ENCODE results near the gene KRT83.
"Not testable (repeated sequence)": the region's sequence is repeated elsewhere in the genome, so short reads cannot be mapped to it uniquely, and the experiment has no call there.

Gene KRT83

GRCh38 chr12:52353766-52354165 lies 32.6 kb upstream of the KRT83 start:
- no peak for DNase-seq (ENCODE audit: low spot score)

DNA sequence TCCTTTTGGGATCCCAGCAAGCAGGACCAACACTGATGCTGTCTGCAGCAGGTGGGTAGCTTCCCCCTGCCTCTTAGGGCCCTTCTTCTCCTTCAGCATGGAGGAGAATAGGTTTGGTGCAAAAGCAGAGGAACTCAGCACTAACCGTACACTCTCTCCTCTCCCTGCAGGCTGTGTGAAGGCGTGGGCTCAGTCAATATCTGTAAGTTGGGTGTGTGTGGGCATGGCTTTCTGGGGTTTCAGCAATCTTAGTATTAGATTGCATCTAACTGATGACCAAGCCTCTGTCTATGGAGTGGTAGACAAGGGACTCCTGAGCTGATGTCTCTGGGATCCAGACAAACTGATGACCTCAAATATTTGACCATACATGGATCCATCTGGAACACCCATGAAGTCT lies 31.8 kb upstream of the KRT83 start:
- DNase-seq (ENCODE audit: low spot score): no peak

GRCh38 chr12:52351196-52352059 lies 30.2 kb upstream of the KRT83 start:
- no peak for DNase-seq (ENCODE audit: low spot score)

DNA sequence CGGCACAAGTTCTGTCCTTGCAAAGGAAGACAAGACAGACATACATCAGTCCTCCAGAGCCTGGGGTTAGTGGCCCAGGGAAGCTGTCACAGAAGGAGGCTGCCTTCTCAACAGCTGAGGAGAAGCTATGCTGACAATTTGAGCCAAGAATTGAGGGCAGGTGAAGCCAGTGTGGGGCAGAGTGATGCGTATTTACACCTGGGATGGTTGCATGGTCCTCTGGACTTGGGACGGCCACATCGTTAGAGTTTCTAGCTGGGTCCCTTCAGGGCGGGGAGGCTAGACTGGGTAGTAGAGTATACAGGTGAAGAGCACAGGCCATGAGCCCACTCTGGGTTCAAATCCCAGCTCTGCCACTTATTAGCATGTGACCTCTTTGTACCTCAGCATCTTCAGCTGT lies 29.6 kb upstream of the KRT83 start:
- DNase-seq (ENCODE audit: low spot score): no peak

- no peak for DNase-seq (ENCODE audit: low spot score)
Measured at GRCh38 chr12:52350021-52350620, 28.9 kb upstream of the KRT83 start.

- DNase-seq (ENCODE audit: low spot score): no peak
Measured at GRCh38 chr12:52349196-52349595, 28.0 kb upstream of the KRT83 start.

GRCh38 chr12:52347551-52348510 lies 26.6 kb upstream of the KRT83 start:
- peak; percentile 74 for DNase-seq (ENCODE audit: low spot score)

DNA sequence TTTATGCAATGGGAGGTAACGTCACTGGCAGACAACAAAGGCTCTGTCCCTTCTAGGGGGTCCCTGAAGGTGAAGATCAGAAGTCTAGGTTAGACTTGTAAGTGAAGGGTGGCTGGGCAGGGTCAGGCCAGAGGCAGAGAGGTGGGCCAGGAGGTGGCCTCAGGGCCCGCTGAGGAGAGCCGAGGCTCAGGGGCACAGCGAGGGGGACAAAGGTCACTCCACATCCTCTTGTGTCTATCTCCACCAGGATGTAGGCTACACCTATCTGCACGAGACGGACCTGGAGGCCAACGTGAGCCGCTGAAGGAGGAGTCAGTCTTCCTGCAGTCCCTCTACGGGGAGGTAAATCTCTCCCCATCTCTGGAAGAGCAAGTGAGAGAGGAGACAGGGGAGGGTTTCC lies 25.8 kb upstream of the KRT83 start:
- DNase-seq (ENCODE audit: low spot score): no peak

- DNase-seq (ENCODE audit: low spot score): no peak
Measured at GRCh38 chr12:52346593-52346992, 25.4 kb upstream of the KRT83 start.

GRCh38 chr12:52345041-52345440 lies 23.8 kb upstream of the KRT83 start:
- not testable (repeated sequence) for DNase-seq (ENCODE audit: low spot score)

DNA sequence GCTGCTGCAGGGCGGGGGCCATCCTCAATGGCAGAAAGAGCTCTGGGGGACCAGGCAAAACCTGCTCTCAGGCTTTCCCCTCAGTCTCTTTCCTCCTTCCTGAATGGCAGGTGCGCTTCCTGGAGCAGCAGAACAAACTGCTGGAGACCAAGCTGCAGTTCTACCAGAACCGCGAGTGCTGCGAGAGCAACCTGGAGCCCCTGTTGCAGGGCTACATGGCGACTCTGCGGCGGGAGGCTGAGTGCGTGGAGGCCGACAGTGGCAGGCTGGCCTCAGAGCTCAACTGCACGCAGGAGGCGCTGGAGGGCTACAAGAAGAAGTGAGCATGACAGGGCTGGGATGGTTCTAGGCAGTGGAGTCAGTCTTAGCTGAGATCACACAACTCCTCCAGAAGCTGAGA lies 22.9 kb upstream of the KRT83 start:
- DNase-seq (ENCODE audit: low spot score): no peak

GRCh38 chr12:52343550-52343949 lies 22.4 kb upstream of the KRT83 start:
- no peak for DNase-seq (ENCODE audit: low spot score)

DNA sequence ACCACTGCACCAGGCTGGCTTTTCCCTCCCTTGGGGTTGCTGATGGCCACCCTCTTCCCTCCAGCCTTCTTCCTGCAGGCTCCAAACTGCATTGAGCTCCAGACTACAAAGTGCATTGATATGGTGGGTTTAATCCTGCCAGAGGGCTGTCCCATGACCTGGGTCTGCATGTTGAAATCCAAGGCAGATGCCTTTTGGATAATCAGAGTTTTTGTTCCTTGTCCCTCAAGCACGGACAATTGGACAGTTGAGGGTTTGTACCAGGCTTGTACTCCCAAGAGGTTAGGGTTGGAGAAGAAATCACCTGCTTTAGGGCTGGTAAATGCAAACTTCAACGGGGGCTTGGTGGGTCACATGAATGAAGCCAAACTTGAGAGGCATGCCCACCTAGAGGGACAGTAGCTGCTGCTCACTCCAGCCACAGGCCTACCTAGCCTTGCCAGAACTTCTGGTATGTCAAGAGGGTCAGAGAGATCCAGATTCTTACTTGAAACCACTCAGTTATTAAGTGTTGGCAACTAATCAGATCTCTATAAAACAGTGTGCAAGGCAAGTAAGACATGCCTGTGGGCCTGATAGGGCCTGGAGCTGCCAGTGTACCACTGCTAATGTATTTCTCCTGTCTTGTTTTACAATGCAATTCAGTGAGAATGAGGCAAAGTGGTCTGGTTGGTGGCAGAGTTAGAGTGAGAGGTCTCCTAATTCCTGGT lies 21.7 kb upstream of the KRT83 start:
- no peak for DNase-seq (ENCODE audit: low spot score)

- no peak for DNase-seq (ENCODE audit: low spot score)
Measured at GRCh38 chr12:52341066-52341580, 19.9 kb upstream of the KRT83 start.

GRCh38 chr12:52338241-52338960 lies 17.2 kb upstream of the KRT83 start:
- DNase-seq (ENCODE audit: low spot score): no peak

DNA sequence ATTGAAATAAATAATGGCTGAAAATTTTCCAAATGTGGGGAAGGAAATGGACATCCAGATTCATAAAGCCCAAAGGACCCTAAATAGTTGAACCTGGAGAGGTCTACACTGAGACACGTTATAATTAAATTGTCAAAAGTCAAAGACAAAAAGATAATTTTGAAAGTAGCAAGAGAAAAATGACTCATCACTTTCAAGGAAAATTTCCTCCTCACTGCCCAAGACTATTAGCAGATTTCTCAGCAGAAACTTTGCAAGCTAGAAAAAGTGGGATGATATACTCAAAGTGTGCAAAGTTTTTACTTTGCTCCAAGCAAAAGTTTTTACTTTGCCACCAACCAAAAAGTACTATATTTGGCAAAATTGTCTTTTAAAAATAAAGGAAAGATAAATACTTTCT lies 15.9 kb upstream of the KRT83 start:
- DNase-seq (ENCODE audit: low spot score): no peak

- DNase-seq (ENCODE audit: low spot score): no peak
Measured at GRCh38 chr12:52336641-52337040, 15.4 kb upstream of the KRT83 start.

- DNase-seq (ENCODE audit: low spot score): no peak
Measured at GRCh38 chr12:52335598-52336262, 14.5 kb upstream of the KRT83 start.

DNA sequence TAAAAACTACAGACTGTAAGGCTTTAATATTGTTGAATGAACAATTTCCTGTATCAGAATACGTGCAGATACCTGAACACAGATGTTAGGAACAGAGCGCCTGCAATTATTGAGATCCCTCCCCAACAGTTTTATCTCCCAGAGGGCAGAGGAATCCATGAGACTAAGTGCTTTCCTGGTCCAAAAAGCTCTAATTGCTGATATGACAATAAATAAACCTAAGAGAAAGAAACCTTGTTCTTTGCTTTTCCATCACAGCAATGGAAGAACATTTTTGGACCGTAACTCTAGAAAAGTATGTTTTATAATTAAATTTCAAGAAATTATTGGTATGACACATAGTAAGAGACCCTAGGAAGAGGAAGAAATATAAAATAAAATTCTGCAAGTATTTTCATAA lies 13.0 kb upstream of the KRT83 start:
- no peak for DNase-seq (ENCODE audit: low spot score)

- no peak for DNase-seq (ENCODE audit: low spot score)
Measured at GRCh38 chr12:52333321-52333720, 12.1 kb upstream of the KRT83 start.
